Ovary (tissue), 9 donors: ENCODE measurements around the gene FBXL5. TPM values are rescaled to one million over a fixed set of nuclear protein-coding genes. Genes with fewer than 3 reads are reported as not detected.

Source experiments
- DNase-seq, 5 donors: peaks; one replicate each; pipeline ENCODE4 v3.0.0-alpha.2; 2019 to 2020
- H3K27ac ChIP-seq, 2 donors: fragments of 200-600 bp; one replicate each; pipeline versions ENCODE4 v1.5.1 to v1.8.0; 2019 to 2022
- H3K27me3 ChIP-seq: fragments of 200-600 bp; one replicate; pipeline ENCODE4 v1.8.0; 2022
- H3K36me3 ChIP-seq: fragments of 200-600 bp; sonication (generic); one replicate; pipeline ENCODE4 v1.5.1; 2019
- H3K4me1 ChIP-seq: one replicate; pipeline ENCODE4 v1.8.1; 2013; ENCODE audit warnings: mild to moderate bottlenecking, moderate library complexity; ENCODE audit not compliant: insufficient read depth
- H3K4me3 ChIP-seq: fragments of 200-600 bp; sonication (generic); one replicate; pipeline ENCODE4 v1.5.1; 2017
- H3K9me3 ChIP-seq, 2 donors: fragments of 200-600 bp in 1 of 2; sonication (generic) in 1 of 2; one replicate each; pipeline versions ENCODE4 v1.5.1 to v1.8.1; 2013 to 2019; ENCODE audit warnings: mild to moderate bottlenecking in 1 of 2, moderate library complexity in 1 of 2
- EP300 ChIP-seq: sonication (generic); formaldehyde crosslinking; IDR thresholded peaks from one replicate; pipeline ENCODE4 v1.6.1; 2017; ENCODE audit warnings: antibody characterized with exemption
- POLR2A ChIP-seq: fragments of 450-650 bp; IDR thresholded peaks from one replicate; pipeline ENCODE4 v1.6.1; 2017; ENCODE audit warnings: antibody characterized with exemption, mild to moderate bottlenecking, moderate library complexity
- WGBS, 3 donors: extraction: QIAGEN DNeasy Blood & Tissue Kit in 1 of 3; methylation state at CpG; one replicate each; pipeline versions ENCODE4 v1.1.5 to v1.1.7; 2013 to 2017; 5-methylcytosine and 5-hydroxymethylcytosine counted together
- intact Hi-C, 4 donors: fragments of 100-400 bp; cut with DNase I; formaldehyde crosslinking; loops; one replicate each; pipeline versions ENCODE4 v1.11.0 to v1.15.1; 2022 to 2023
- polyA plus RNA-seq, 2 donors: library from polyadenylated mRNA; stranded (reverse); fragments of 200-250 nt in 1 of 2; fragments of 350-450 nt in 1 of 2; fragmentation: Illumina TruSeq in 1 of 2; extraction: RNeasy Lipid Tissue Mini Kit (QIAGEN cat#74804) in 1 of 2; gene quantifications; one replicate each; pipeline ENCODE4 v1.2.3, GENCODE V29; 2013 to 2014
- total RNA-seq, 7 donors: library from RNA; depleted of rRNA in 2 of 7; stranded (reverse); fragments of >200 nt in 2 of 7; fragmentation: NEBNext Ultra II Directional in 3 of 7; extraction: Animal tissue kit (Norgen Biotek cat#: 25700) in 3 of 7; gene quantifications; one replicate each; pipeline versions ENCODE4 v1.1.0 to v1.2.4, GENCODE V29; 2016 to 2023
- TF ChIP-seq, protein P1 (sequence below), 3 donors: fragments of 450-650 bp in 2 of 3; fragments of 200-600 bp in 1 of 3; IDR thresholded peaks; one replicate each; pipeline versions ENCODE4 v1.5.1 to v1.8.0; 2016 to 2022; ENCODE audit warnings: antibody characterized with exemption in 3 of 3, mild to moderate bottlenecking in 1 of 3
- donor health status: DM: no; HTN: no; CAD: no; lungs with moderate emphysema.
- donor health status: DM: no; HTN: no; CAD: no.
- donor health status: Bipolar disorder and iron deficiency.
- donor health status: DM: yes; HTN: yes; CAD: no.
- donor health status: DM: no; HTN: no; CAD: no.
- donor health status: DM: yes; HTN: yes; CAD: no.

The FBXL5 gene
- total and polyA plus RNA-seq, 9 donors, result 68.7 to 104 (median 90.4) TPM

DNA sequence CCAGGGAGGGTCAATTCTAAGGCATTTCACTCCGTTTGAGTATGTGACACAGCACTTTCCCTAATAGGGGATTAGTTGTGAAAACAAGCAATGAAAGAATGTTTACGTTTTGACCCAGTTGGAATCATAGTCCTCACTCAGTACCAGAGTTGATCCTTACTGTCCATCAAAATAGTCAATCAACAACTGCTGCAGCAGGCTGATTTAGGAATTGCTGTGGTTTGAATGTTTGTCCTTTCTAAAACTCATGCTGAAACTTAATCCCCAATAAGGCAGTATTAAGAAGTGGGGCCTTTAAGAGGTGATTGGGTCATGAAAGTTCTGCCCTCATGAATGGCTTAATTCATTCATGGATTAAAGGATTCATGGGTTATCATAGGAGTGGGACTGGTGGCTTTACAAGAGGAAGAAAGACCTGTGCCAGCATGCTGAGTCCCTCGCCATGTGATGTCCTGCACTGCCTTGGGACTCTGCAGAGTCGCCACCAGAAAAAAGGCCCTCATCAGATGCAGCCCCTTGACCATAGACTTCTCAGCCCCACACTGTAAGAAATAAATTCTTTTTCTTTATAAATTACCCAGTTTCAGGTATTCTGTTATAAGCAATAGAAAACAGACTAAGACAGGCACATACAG is 3.1 kb upstream of the FBXL5 start:
- Histone ChIP-seq H3K9me3 (no peaks in the 10 kb centered on the region), H3K27me3 (no peaks in the 10 kb centered on the region), H3K4me1 (no peaks in the 10 kb centered on the region), H3K4me3 (no peak overlapping the region), H3K36me3 (no peaks in the 10 kb centered on the region), H3K27ac (no peak overlapping the region)
- no peak for DNase-seq
- TF ChIP-seq, protein P1, sequence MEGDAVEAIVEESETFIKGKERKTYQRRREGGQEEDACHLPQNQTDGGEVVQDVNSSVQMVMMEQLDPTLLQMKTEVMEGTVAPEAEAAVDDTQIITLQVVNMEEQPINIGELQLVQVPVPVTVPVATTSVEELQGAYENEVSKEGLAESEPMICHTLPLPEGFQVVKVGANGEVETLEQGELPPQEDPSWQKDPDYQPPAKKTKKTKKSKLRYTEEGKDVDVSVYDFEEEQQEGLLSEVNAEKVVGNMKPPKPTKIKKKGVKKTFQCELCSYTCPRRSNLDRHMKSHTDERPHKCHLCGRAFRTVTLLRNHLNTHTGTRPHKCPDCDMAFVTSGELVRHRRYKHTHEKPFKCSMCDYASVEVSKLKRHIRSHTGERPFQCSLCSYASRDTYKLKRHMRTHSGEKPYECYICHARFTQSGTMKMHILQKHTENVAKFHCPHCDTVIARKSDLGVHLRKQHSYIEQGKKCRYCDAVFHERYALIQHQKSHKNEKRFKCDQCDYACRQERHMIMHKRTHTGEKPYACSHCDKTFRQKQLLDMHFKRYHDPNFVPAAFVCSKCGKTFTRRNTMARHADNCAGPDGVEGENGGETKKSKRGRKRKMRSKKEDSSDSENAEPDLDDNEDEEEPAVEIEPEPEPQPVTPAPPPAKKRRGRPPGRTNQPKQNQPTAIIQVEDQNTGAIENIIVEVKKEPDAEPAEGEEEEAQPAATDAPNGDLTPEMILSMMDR (IDR thresholded peaks at IDR 0.05), result no peak
- no peak for TF ChIP-seq POLR2A
- no peak for TF ChIP-seq EP300
- intact Hi-C loops, result loop anchor here in 3 of 4 donors (10.0 kb wide), 2 partner anchors 183 to 653 kb away; partner anchors contain the start of gene CPEB2 (in 1 of the 3)
- 76 to 83% (median 78%) methylated on average over 4 of the region's 4 CpGs for WGBS, 3 donors

DNA sequence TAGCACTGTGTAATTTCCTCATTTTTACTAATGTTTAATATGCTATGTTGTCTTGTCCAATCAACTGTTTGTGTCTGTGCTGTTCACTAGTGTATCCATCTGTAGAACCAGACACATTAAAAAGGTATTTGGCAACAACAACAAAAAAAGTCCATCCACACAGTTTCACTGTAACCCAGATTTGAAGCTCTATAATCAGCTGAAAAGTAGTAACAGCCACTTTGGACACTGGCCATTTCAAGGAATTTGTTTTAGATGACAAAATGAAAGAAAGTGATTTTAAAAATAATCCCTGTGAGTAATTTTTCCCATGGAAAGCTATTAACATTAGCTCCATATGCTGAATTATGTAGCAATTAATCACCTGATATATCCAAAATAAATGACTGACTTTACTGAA is 2.2 kb upstream of the FBXL5 start:
- Histone ChIP-seq H3K4me3 (no peak overlapping the region), H3K27ac (peak overlapping the region in 1 of 2 donors; percentile 38), H3K9me3 (no peaks in the 10 kb centered on the region), H3K36me3 (no peaks in the 10 kb centered on the region), H3K4me1 (no peaks in the 10 kb centered on the region), H3K27me3 (no peaks in the 10 kb centered on the region)
- DNase-seq, result no peak
- intact Hi-C loops, result loop anchor here in 3 of 4 donors (10.0 kb wide), 2 partner anchors 183 to 653 kb away; partner anchors contain the start of gene CPEB2 (in 1 of the 3)
- TF ChIP-seq POLR2A (no peak), EP300 (no peak)
- TF ChIP-seq, protein P1 (IDR thresholded peaks at IDR 0.05), result no peak

- intact Hi-C loops, result loop anchor here in 3 of 4 donors (10.0 kb wide), 2 partner anchors 181 to 651 kb away; partner anchors contain the start of gene CPEB2 (in 1 of the 3)
These were observed 897 bp upstream of the FBXL5 start for GRCh38 chr4:15656038-15656470.

DNA sequence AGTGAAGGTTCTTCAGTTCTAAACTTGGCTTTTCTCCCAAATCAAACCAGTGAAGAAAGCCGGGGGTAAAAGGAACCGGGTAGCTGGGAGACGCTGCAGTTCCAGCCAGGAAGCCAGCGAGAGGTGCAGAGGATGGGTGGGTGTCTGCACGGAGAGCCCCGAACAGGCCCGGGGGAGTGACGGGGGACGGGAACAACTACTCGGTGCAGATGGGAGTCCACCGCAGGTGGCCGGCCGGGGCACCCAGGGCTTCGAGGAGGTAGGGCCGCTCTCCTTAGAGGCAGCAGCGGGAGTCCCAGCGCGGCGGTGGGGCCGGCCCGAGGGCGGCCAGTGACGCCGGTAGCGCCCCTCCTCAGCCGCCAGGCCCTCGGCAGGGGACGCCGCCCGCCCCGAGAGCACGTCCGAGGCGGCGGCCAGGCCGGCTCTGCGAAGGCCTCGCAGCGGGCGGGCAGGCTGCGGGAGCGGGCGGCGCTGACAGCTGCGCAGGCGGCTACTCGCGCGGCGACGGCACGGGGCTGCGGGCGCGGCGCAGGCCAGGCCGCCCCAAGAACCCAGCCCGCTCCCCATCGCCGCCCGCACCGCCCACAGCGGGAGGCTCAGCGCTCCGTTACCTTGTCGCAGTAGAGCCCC is 449 bp downstream of the FBXL5 start:
- DNase-seq, result peak; percentile 54 to 70 (median 67)
- Histone ChIP-seq H3K4me3 (peak overlapping the region; percentile 61), H3K4me1 (peaks cover 5% of the 10 kb centered on the region), H3K9me3 (no peaks in the 10 kb centered on the region), H3K36me3 (no peaks in the 10 kb centered on the region), H3K27me3 (no peaks in the 10 kb centered on the region), H3K27ac (peak overlapping the region; percentile 83 to 100)
- 0 to 1% (median 0%) methylated on average over 23 to 66 of the region's 66 CpGs for WGBS, 3 donors
- intact Hi-C loops, result loop anchor here in 3 of 4 donors (2.0 to 10.0 kb wide), 3 partner anchors 180 to 652 kb away; partner anchors contain the start of gene CPEB2 (in 2 of the 3)
- TF ChIP-seq POLR2A (no peak), EP300 (no peak)
- TF ChIP-seq, protein P1 (IDR thresholded peaks at IDR 0.05), result no peak

More at GRCh38 chr4:15656038-15656470, 897 bp upstream of the FBXL5 start:
- TF ChIP-seq EP300 (no peak), POLR2A (no peak)
- TF ChIP-seq, protein P1 (IDR thresholded peaks at IDR 0.05), result no peak
- peak overlapping the region; percentile 98 to 100 for H3K27ac ChIP-seq
- no peaks in the 10 kb centered on the region for H3K36me3 ChIP-seq
- H3K27me3 ChIP-seq, result no peaks in the 10 kb centered on the region
- DNase-seq, result no peak
- WGBS, 3 donors, result 13 to 29% (median 17%) methylated on average over 12 of the region's 12 CpGs
- peak overlapping the region; percentile 61 for H3K4me3 ChIP-seq
- H3K9me3 ChIP-seq, result no peaks in the 10 kb centered on the region
- H3K4me1 ChIP-seq, result peaks cover 3% of the 10 kb centered on the region
